OCI-LY7 (cell line): ENCODE results near the gene BCL2L15. TPM values are rescaled to one million over a fixed set of nuclear protein-coding genes. Genes with fewer than 3 reads are reported as not detected.

ENCODE experiments used
- BruUV-seq: library from RNA; stranded (reverse); fragments of 400-500 nt; replicated peaks from 2 replicates; lab custom pipeline; 2021; lab: Mats Ljungman, UMichigan
- CTCF ChIA-PET: fragments of 300-600 bp; sonication (Branson Sonifier 250); formaldehyde crosslinking; loops from one replicate; lab custom pipeline; 2022; ENCODE audit warnings: antibody characterized with exemption; ENCODE audit not compliant: unreplicated experiment; lab: Charles Lee
- POLR2A ChIA-PET: fragments of 300-600 bp; sonication (Branson Sonifier 250); formaldehyde crosslinking; loops from one replicate; lab custom pipeline; 2022; ENCODE audit warnings: antibody characterized with exemption; lab: Charles Lee
- DNase-seq: peaks from one replicate; pipeline ENCODE4 v3.0.0-alpha.2; 2015; ENCODE audit warnings: low spot score
- H2AFZ ChIP-seq: fragments of 200-600 bp; sonication (generic), shearing (Covaris generic); 2 replicates; pipeline ENCODE4 v1.6.1; 2014; ENCODE audit warnings: mild to moderate bottlenecking, antibody characterized with exemption, low read length, moderate library complexity
- H3K27ac ChIP-seq: fragments of 200-600 bp; sonication (generic); 2 replicates; pipeline ENCODE4 v1.5.1; 2014; ENCODE audit warnings: mixed run types, low read depth, mild to moderate bottlenecking, moderate library complexity, low read length, inconsistent platforms; ENCODE audit not compliant: poor library complexity, severe bottlenecking
- H3K36me3 ChIP-seq: fragments of 200-600 bp; sonication (generic); 2 replicates; pipeline ENCODE4 v1.6.1; 2014; ENCODE audit warnings: mild to moderate bottlenecking, antibody characterized with exemption, low read length, moderate library complexity, mixed read lengths; ENCODE audit not compliant: insufficient read depth
- H3K4me1 ChIP-seq: fragments of 200-600 bp; sonication (generic); 2 replicates; pipeline ENCODE4 v1.5.1; 2014; ENCODE audit warnings: mild to moderate bottlenecking, low read length; ENCODE audit not compliant: insufficient read depth, poor library complexity, severe bottlenecking
- H3K4me2 ChIP-seq: fragments of 200-600 bp; sonication (generic); 2 replicates; pipeline ENCODE4 v1.6.1; 2014; ENCODE audit warnings: mild to moderate bottlenecking, low read length
- H3K4me3 ChIP-seq: fragments of 200-600 bp; sonication (generic); 2 replicates; pipeline ENCODE4 v1.5.1; 2014; ENCODE audit warnings: mild to moderate bottlenecking, low read depth, low read length; ENCODE audit not compliant: poor library complexity, severe bottlenecking
- H3K79me2 ChIP-seq: fragments of 200-600 bp; sonication (generic); 2 replicates; pipeline ENCODE4 v1.6.1; 2016; ENCODE audit warnings: low read depth, mild to moderate bottlenecking, low read length, moderate library complexity, mixed read lengths; ENCODE audit not compliant: insufficient read depth
- H3K9me2 ChIP-seq: fragments of 200-600 bp; sonication (generic); 2 replicates; pipeline ENCODE4 v1.6.1; 2016; ENCODE audit warnings: mild to moderate bottlenecking, low read length, mixed read lengths; ENCODE audit not compliant: insufficient read depth
- H3K9me3 ChIP-seq: fragments of 200-600 bp; sonication (generic); 2 replicates; pipeline ENCODE4 v1.6.1; 2014; ENCODE audit warnings: mild to moderate bottlenecking, mixed run types, low read length, mixed read lengths
- H4K20me1 ChIP-seq: fragments of 200-600 bp; sonication (generic); 2 replicates; pipeline ENCODE4 v1.6.1; 2014; ENCODE audit warnings: mild to moderate bottlenecking, antibody characterized with exemption, low read length, moderate library complexity, mixed read lengths; ENCODE audit not compliant: insufficient read depth
- CTCF ChIP-seq: fragments of 200-600 bp; sonication (generic); conservative IDR thresholded peaks from 2 replicates; pipeline ENCODE4 v1.5.1; 2014; ENCODE audit warnings: mild to moderate bottlenecking, antibody characterized with exemption, low read length, moderate library complexity, mixed read lengths
- EZH2phosphoT487 ChIP-seq: fragments of 200-600 bp; sonication (generic); IDR thresholded peaks from 2 replicates; pipeline ENCODE4 v1.6.1; 2018; ENCODE audit warnings: low read depth, borderline replicate concordance, mild to moderate bottlenecking, mixed run types, antibody characterized with exemption, low read length, moderate library complexity, mixed read lengths
- intact Hi-C: fragments of 100-400 bp; cut with micrococcal nuclease; formaldehyde crosslinking; loops from one replicate; pipeline ENCODE4 v1.10.0; 2022; ENCODE audit not compliant: unreplicated experiment
- total RNA-seq, 2 experiments: library from RNA; depleted of rRNA in 1 of 2; stranded (reverse); fragments of >200 nt in 1 of 2; shearing (Covaris generic) in 1 of 2; gene quantifications; 2 replicates each; pipeline ENCODE4 v1.2.3, GENCODE V29; 2014 to 2022

The BCL2L15 gene
- total RNA-seq, 2 experiments from 2014 or later = 0.82 to 1.1 TPM

- POLR2A ChIA-PET = interaction anchor here (0.9 to 3.5 kb wide), 11 partner anchors 11 to 1156 kb away, joined by 3 to 57 read pairs (median 4); partner anchors contain the start of genes AP4B1, BCL2L15, PPM1J and RSBN1
- Histone ChIP-seq H3K9me2 (no peaks in the 10 kb centered on the region), H3K27ac (peak overlapping the region; percentile 93), H3K4me1 (peaks cover 62% of the 10 kb centered on the region), H3K4me3 (peak overlapping the region; percentile 77), H3K9me3 (no peaks in the 10 kb centered on the region), H3K36me3 (peaks cover 29% of the 10 kb centered on the region), H2AFZ (no peak overlapping the region), H3K79me2 (peaks cover 57% of the 10 kb centered on the region), H4K20me1 (no peaks in the 10 kb centered on the region), H3K4me2 (peak overlapping the region; percentile 78)
- intact Hi-C loops = loop anchor here (1.0 to 5.0 kb wide), 4 partner anchors 33 to 60 kb away; partner anchors contain the start of genes DCLRE1B and RSBN1
- BruUV-seq = no TSS peak
- peak; percentile 68 for DNase-seq
- TF ChIP-seq EZH2phosphoT487 (no peak), CTCF (no peak)
- CTCF ChIA-PET = interaction anchor here (0.7 to 2.5 kb wide), 3 partner anchors 11 to 76 kb away, joined by 3 to 10 read pairs (median 3); no protein-coding TSS in a partner anchor
These were observed 16.6 kb downstream of the BCL2L15 start for GRCh38 chr1:113870778-113871177.

GRCh38 chr1:113868387-113869083 is 18.8 kb downstream of the BCL2L15 start:
- Histone ChIP-seq H3K79me2 (peaks cover 76% of the 10 kb centered on the region), H3K9me3 (no peaks in the 10 kb centered on the region), H3K36me3 (peaks cover 49% of the 10 kb centered on the region), H3K4me3 (peak overlapping the region; percentile 77), H3K4me1 (peaks cover 47% of the 10 kb centered on the region), H2AFZ (no peak overlapping the region), H3K9me2 (no peaks in the 10 kb centered on the region), H4K20me1 (no peaks in the 10 kb centered on the region), H3K4me2 (peak overlapping the region; percentile 78), H3K27ac (no peak overlapping the region)
- POLR2A ChIA-PET = interaction anchor here (0.8 to 3.5 kb wide), 8 partner anchors 8 to 66 kb away, joined by 3 to 57 read pairs (median 4); no protein-coding TSS in a partner anchor
- no peak for DNase-seq
- no TSS peak for BruUV-seq
- CTCF ChIA-PET = interaction anchor here (1.7 to 2.5 kb wide), 2 partner anchors 9 to 12 kb away, joined by 4 to 10 read pairs; no protein-coding TSS in a partner anchor
- intact Hi-C loops = no loop called here
- TF ChIP-seq EZH2phosphoT487 = no peak
- TF ChIP-seq CTCF = no peak
